Activated naive CD4-positive, alpha-beta T cell treated with anti-CD3 and anti-CD28 coated beads for 36 hours (primary cell): ENCODE data around the gene TBC1D22A. TPM values are rescaled to one million over a fixed set of nuclear protein-coding genes. Genes with fewer than 3 reads are reported as not detected.

Experiments used
- CTCF ChIA-PET: fragments of 350-600 bp; sonication (Branson Sonifier 250); formaldehyde crosslinking; loops from one replicate; lab custom pipeline; 2021; ENCODE audit warnings: antibody characterized with exemption; lab: Charles Lee
- DNase-seq: peaks from one replicate; pipeline ENCODE4 v3.0.0-alpha.2; 2020
- H3K27ac Mint-ChIP-seq: one replicate; pipeline ENCODE4 v1.8.0; 2021; ENCODE audit warnings: mild to moderate bottlenecking, mixed read lengths
- H3K27me3 Mint-ChIP-seq: one replicate; pipeline ENCODE4 v1.8.0; 2021; ENCODE audit warnings: low read depth, mixed read lengths
- H3K36me3 Mint-ChIP-seq: one replicate; pipeline ENCODE4 v1.8.0; 2021; ENCODE audit warnings: low read depth, mixed read lengths
- H3K4me1 Mint-ChIP-seq: one replicate; pipeline ENCODE4 v1.8.0; 2021; ENCODE audit warnings: low read depth, mixed read lengths
- H3K4me3 Mint-ChIP-seq: one replicate; pipeline ENCODE4 v1.8.0; 2021; ENCODE audit warnings: mild to moderate bottlenecking, moderate library complexity, mixed read lengths
- H3K9me3 Mint-ChIP-seq: one replicate; pipeline ENCODE4 v1.8.0; 2021; ENCODE audit warnings: mixed read lengths
- intact Hi-C: fragments of 100-400 bp; cut with micrococcal nuclease; formaldehyde crosslinking; loops from one replicate; pipeline ENCODE4 v1.15.1; 2023
- total RNA-seq, 2 experiments: library from RNA; stranded (reverse); gene quantifications; one replicate each; pipeline ENCODE4 v1.2.3, GENCODE V29; 2021

Gene TBC1D22A
- total RNA-seq, 2 experiments from 2014 or later: 20.1 to 21.4 TPM

GRCh38 chr22:47083379-47083986 is 321.0 kb downstream of the TBC1D22A start:
- CTCF ChIA-PET: no interaction called here
- Mint-ChIP-seq H3K4me1 (peaks cover 9% of the 10 kb centered on the region), H3K9me3 (peaks cover 3% of the 10 kb centered on the region), H3K27ac (no peak overlapping the region), H3K27me3 (no peaks in the 10 kb centered on the region), H3K36me3 (peaks cover 6% of the 10 kb centered on the region), H3K4me3 (no peak overlapping the region)
- intact Hi-C loops: no loop called here
- DNase-seq: no peak

- Mint-ChIP-seq H3K9me3 (peaks cover 3% of the 10 kb centered on the region), H3K27me3 (no peaks in the 10 kb centered on the region), H3K27ac (no peak overlapping the region), H3K36me3 (peaks cover 5% of the 10 kb centered on the region), H3K4me1 (peaks cover 16% of the 10 kb centered on the region), H3K4me3 (no peak overlapping the region)
- intact Hi-C loops: no loop called here
- CTCF ChIA-PET: no interaction called here
- no peak for DNase-seq
Measured at GRCh38 chr22:47084226-47084625, 321.8 kb downstream of the TBC1D22A start.

GRCh38 chr22:47086596-47087248 is 324.3 kb downstream of the TBC1D22A start:
- DNase-seq: no peak
- intact Hi-C loops: no loop called here
- no peaks in the 10 kb centered on the region for H3K27me3 Mint-ChIP-seq
- peaks cover 4% of the 10 kb centered on the region for H3K36me3 Mint-ChIP-seq
- H3K9me3 Mint-ChIP-seq: peaks cover 1% of the 10 kb centered on the region
- H3K27ac Mint-ChIP-seq: no peak overlapping the region
- H3K4me3 Mint-ChIP-seq: no peak overlapping the region
- CTCF ChIA-PET: no interaction called here
- peaks cover 34% of the 10 kb centered on the region for H3K4me1 Mint-ChIP-seq

GRCh38 chr22:47088480-47089158 is 326.2 kb downstream of the TBC1D22A start:
- Mint-ChIP-seq H3K36me3 (peaks cover 3% of the 10 kb centered on the region), H3K4me3 (no peak overlapping the region), H3K27ac (no peak overlapping the region), H3K9me3 (no peaks in the 10 kb centered on the region), H3K27me3 (no peaks in the 10 kb centered on the region), H3K4me1 (peaks cover 29% of the 10 kb centered on the region)
- CTCF ChIA-PET: no interaction called here
- intact Hi-C loops: no loop called here
- no peak for DNase-seq

- CTCF ChIA-PET: no interaction called here
- H3K9me3 Mint-ChIP-seq: peaks cover 2% of the 10 kb centered on the region
- H3K4me3 Mint-ChIP-seq: no peak overlapping the region
- H3K36me3 Mint-ChIP-seq: peaks cover 3% of the 10 kb centered on the region
- no peaks in the 10 kb centered on the region for H3K27me3 Mint-ChIP-seq
- intact Hi-C loops: no loop called here
- DNase-seq: no peak
- no peak overlapping the region for H3K27ac Mint-ChIP-seq
- peaks cover 29% of the 10 kb centered on the region for H3K4me1 Mint-ChIP-seq
Measured at GRCh38 chr22:47089374-47089773, 326.9 kb downstream of the TBC1D22A start.

- Mint-ChIP-seq H3K27ac (no peak overlapping the region), H3K4me3 (no peak overlapping the region)
Measured at GRCh38 chr22:47089796-47090460, 327.5 kb downstream of the TBC1D22A start.

GRCh38 chr22:47090591-47091245 is 328.3 kb downstream of the TBC1D22A start:
- peaks cover 35% of the 10 kb centered on the region for H3K4me1 Mint-ChIP-seq
- peaks cover 2% of the 10 kb centered on the region for H3K9me3 Mint-ChIP-seq
- DNase-seq: peak; percentile 43
- intact Hi-C loops: no loop called here
- CTCF ChIA-PET: no interaction called here
- no peak overlapping the region for H3K27ac Mint-ChIP-seq
- peak overlapping the region; percentile 50 for H3K4me3 Mint-ChIP-seq
- no peaks in the 10 kb centered on the region for H3K27me3 Mint-ChIP-seq
- peaks cover 3% of the 10 kb centered on the region for H3K36me3 Mint-ChIP-seq

More at GRCh38 chr22:47089796-47090460, 327.5 kb downstream of the TBC1D22A start:
- peaks cover 3% of the 10 kb centered on the region for H3K36me3 Mint-ChIP-seq
- no peak for DNase-seq
- H3K9me3 Mint-ChIP-seq: peaks cover 2% of the 10 kb centered on the region
- H3K4me1 Mint-ChIP-seq: peaks cover 33% of the 10 kb centered on the region
- CTCF ChIA-PET: no interaction called here
- no peaks in the 10 kb centered on the region for H3K27me3 Mint-ChIP-seq
- intact Hi-C loops: no loop called here

GRCh38 chr22:47091246-47091651 is 328.8 kb downstream of the TBC1D22A start:
- CTCF ChIA-PET: no interaction called here
- Mint-ChIP-seq H3K4me3 (peak overlapping the region; percentile 50), H3K27ac (no peak overlapping the region), H3K27me3 (no peaks in the 10 kb centered on the region), H3K9me3 (peaks cover 2% of the 10 kb centered on the region), H3K36me3 (peaks cover 3% of the 10 kb centered on the region), H3K4me1 (peaks cover 38% of the 10 kb centered on the region)
- intact Hi-C loops: no loop called here
- no peak for DNase-seq

- Mint-ChIP-seq H3K4me3 (no peak overlapping the region), H3K27me3 (no peaks in the 10 kb centered on the region), H3K9me3 (peaks cover 2% of the 10 kb centered on the region), H3K36me3 (peaks cover 7% of the 10 kb centered on the region), H3K27ac (no peak overlapping the region), H3K4me1 (peaks cover 38% of the 10 kb centered on the region)
- DNase-seq: no peak
- CTCF ChIA-PET: no interaction called here
- intact Hi-C loops: no loop called here
Measured at GRCh38 chr22:47091921-47092700, 329.7 kb downstream of the TBC1D22A start.

- peaks cover 2% of the 10 kb centered on the region for H3K9me3 Mint-ChIP-seq
- CTCF ChIA-PET: no interaction called here
- intact Hi-C loops: no loop called here
- H3K27ac Mint-ChIP-seq: no peak overlapping the region
- H3K4me1 Mint-ChIP-seq: peaks cover 38% of the 10 kb centered on the region
- DNase-seq: no peak
- H3K4me3 Mint-ChIP-seq: no peak overlapping the region
- peaks cover 7% of the 10 kb centered on the region for H3K36me3 Mint-ChIP-seq
- H3K27me3 Mint-ChIP-seq: no peaks in the 10 kb centered on the region
Measured at GRCh38 chr22:47092896-47093311, 330.5 kb downstream of the TBC1D22A start.

GRCh38 chr22:47093720-47094119 is 331.3 kb downstream of the TBC1D22A start:
- Mint-ChIP-seq H3K27ac (no peak overlapping the region), H3K36me3 (peaks cover 7% of the 10 kb centered on the region), H3K27me3 (no peaks in the 10 kb centered on the region), H3K4me3 (no peak overlapping the region), H3K4me1 (peaks cover 35% of the 10 kb centered on the region), H3K9me3 (peaks cover 2% of the 10 kb centered on the region)
- CTCF ChIA-PET: no interaction called here
- intact Hi-C loops: no loop called here
- no peak for DNase-seq
